ENCODE data around the gene GPD2. TPM values are rescaled to one million over a fixed set of nuclear protein-coding genes. Genes with fewer than 3 reads are reported as not detected.

Gene GPD2
- total RNA-seq, 1 donor from 2014 or later, result 76.9 TPM

DNA sequence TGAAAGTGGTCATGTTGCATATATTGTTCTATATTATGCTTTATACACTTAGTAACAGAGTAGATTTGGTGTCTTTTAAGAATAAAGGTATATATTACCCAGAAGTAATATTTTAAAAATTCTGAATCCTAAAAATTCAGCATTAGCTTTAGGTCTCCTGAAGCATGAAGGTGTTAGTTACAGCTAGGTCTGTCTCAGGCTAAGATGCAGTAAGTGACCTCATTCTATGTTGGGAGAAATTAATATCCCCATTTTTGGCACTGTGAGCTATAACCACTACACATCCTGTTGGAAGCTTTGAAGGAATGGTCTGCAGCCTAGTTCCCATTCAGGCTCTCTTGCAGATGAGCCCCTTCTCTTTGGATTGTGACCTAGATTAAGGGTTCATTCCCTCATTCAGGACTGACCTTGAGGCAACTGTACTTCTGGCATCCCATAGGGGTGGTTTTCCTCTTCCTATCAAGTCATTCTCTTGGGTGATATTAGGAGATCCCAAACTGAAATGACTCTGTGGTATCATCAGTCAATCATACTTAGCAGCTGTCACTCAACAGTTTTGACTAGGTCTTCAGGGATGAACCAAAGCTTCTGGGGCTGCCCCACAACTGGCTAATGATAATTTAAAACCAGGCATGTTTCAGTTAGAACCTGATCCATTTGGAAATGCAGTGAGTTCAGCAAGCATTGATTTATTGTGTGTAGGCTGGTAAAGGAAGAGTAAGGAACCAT, 117.7 kb downstream of the GPD2 start:
- TF ChIP-seq, protein P1, sequence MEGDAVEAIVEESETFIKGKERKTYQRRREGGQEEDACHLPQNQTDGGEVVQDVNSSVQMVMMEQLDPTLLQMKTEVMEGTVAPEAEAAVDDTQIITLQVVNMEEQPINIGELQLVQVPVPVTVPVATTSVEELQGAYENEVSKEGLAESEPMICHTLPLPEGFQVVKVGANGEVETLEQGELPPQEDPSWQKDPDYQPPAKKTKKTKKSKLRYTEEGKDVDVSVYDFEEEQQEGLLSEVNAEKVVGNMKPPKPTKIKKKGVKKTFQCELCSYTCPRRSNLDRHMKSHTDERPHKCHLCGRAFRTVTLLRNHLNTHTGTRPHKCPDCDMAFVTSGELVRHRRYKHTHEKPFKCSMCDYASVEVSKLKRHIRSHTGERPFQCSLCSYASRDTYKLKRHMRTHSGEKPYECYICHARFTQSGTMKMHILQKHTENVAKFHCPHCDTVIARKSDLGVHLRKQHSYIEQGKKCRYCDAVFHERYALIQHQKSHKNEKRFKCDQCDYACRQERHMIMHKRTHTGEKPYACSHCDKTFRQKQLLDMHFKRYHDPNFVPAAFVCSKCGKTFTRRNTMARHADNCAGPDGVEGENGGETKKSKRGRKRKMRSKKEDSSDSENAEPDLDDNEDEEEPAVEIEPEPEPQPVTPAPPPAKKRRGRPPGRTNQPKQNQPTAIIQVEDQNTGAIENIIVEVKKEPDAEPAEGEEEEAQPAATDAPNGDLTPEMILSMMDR (IDR thresholded peaks at IDR 0.05; ENCODE audit: insufficient read depth, low read length, severe bottlenecking), result no peak
- Histone ChIP-seq H3K27me3 (ENCODE audit: control insufficient read depth, insufficient read depth, low read length) (no peaks in the 10 kb centered on the region), H3K4me3 (ENCODE audit: low read depth, low read length) (no peak overlapping the region), H3K36me3 (ENCODE audit: control insufficient read depth, insufficient read depth, low read length) (no peaks in the 10 kb centered on the region)
- FAIRE-seq, result no peak
- no peak for DNase-seq (ENCODE audit: low read depth)

DNA sequence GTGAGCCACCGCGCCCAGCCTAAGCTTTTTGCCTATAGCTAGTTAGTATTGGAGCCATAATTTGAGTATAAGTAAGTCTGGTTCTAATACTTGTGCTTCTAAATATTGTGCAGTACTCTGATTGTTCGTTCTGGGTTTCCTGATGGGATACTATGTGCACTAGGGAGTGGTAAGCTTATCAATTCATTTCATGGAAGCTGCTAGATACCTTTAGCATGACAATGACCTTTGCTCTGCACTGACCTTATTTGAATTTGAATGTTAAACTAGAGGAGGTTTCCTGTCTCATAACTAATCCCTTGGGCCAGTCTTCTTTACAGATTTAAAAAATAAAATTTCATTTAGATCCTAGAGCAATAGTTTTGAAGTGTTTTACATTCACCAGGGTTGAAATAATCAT, 125.1 kb downstream of the GPD2 start:
- H3K4me3 ChIP-seq (ENCODE audit: low read depth, low read length), result no peak overlapping the region
- TF ChIP-seq, protein P1 (IDR thresholded peaks at IDR 0.05; ENCODE audit: insufficient read depth, low read length, severe bottlenecking), result no peak
- H3K36me3 ChIP-seq (ENCODE audit: control insufficient read depth, insufficient read depth, low read length), result no peaks in the 10 kb centered on the region
- FAIRE-seq (no peak), DNase-seq (ENCODE audit: low read depth) (no peak)
- H3K27me3 ChIP-seq (ENCODE audit: control insufficient read depth, insufficient read depth, low read length), result no peaks in the 10 kb centered on the region

DNA sequence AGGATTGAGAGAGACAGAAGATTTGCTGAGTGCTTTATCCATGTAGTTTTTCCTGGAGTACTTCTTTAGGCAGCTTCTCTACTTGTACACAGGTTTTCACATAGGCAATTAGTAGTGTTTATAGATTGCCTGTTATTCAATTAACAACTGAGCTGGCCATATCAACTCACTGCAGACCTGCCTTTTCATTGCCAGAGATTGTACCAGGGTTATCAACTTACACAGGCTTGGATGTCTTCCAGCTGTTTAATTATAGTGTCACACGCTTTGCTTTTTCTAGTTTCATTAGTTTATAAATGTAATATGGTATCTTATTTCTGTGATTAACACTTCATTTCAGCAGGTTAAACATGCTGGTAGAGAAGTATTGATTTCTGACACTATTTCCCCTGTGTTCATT, 125.9 kb downstream of the GPD2 start:
- no peak overlapping the region for H3K4me3 ChIP-seq (ENCODE audit: low read depth, low read length)
- FAIRE-seq, result no peak

DNA sequence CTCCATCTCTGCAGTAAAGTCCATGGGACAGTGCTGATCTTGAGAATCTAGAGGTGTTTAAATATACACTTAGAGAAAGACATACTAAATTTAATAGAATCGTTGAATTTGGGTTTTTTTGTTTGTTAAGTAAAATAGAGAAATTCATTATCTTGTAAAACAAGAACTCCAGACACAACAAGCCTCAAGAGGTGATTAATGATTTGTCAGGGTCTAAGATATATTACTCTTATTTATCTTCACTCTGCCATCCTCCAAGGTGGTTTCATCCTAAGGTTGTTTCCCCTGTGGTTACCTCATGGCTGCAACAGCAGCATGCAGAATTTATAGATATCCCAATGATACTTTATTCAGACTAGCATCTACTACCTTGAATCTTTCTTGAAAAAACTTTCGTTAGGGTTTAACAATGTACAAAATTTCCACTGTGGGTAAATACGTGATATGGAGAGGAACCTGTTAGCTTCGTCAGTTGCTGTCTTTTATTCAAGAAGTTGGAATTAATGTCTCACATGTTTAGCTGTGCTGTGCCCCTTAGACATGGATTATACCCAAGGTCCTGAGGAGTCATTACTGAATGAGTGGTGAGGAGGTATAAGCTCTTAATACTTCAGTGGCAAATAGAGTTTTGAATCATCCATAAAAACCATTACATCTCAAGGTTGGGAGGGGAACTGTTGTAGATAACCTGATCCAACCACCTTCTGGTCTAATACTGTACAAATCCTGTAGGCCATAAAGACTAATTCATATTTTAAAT, 128.0 kb downstream of the GPD2 start:
- DNase-seq (ENCODE audit: low read depth) (no peak), FAIRE-seq (no peak)
- Histone ChIP-seq H3K27me3 (ENCODE audit: control insufficient read depth, insufficient read depth, low read length) (no peaks in the 10 kb centered on the region), H3K36me3 (ENCODE audit: control insufficient read depth, insufficient read depth, low read length) (peaks cover under 1% of the 10 kb centered on the region), H3K4me3 (ENCODE audit: low read depth, low read length) (no peak overlapping the region)
- TF ChIP-seq, protein P1 (IDR thresholded peaks at IDR 0.05; ENCODE audit: insufficient read depth, low read length, severe bottlenecking), result no peak

More for the DNA sequence above, 125.9 kb downstream of the GPD2 start:
- Histone ChIP-seq H3K27me3 (ENCODE audit: control insufficient read depth, insufficient read depth, low read length) (no peaks in the 10 kb centered on the region), H3K36me3 (ENCODE audit: control insufficient read depth, insufficient read depth, low read length) (no peaks in the 10 kb centered on the region)
- TF ChIP-seq, protein P1 (IDR thresholded peaks at IDR 0.05; ENCODE audit: insufficient read depth, low read length, severe bottlenecking), result no peak
- DNase-seq (ENCODE audit: low read depth), result no peak

DNA sequence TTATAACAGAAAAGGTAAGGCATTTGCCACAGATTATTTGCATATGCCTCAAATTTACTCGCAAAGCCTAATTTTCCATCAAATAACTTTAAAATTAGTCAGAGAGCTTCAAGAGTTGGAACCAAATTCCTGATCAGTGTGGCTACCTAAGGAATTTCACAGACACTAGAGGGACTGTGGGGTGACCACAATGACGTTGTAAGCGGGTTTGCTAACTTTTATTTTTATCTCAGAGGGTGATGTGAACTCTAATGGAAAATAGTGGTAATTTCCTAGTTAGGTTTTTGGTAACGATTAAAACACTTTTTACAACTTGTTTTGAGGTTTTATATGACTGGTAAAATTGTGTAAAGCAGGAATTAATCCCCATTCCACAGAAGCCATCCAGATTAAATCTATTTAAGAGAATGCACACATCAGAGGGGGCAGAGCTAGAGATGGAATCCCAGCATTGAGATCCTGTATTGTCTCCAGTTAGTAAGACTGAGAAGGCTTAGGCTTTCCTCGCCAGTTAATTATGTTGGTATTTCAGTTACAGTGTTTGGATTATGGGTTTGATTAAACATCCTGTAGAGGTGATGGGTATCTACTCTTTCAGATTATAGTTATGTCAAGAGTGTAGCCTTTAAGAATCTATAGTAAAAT, 129.0 kb downstream of the GPD2 start:
- FAIRE-seq (no peak), DNase-seq (ENCODE audit: low read depth) (no peak)
- Histone ChIP-seq H3K4me3 (ENCODE audit: low read depth, low read length) (no peak overlapping the region), H3K27me3 (ENCODE audit: control insufficient read depth, insufficient read depth, low read length) (no peaks in the 10 kb centered on the region), H3K36me3 (ENCODE audit: control insufficient read depth, insufficient read depth, low read length) (peaks cover 4% of the 10 kb centered on the region)
- TF ChIP-seq, protein P1 (IDR thresholded peaks at IDR 0.05; ENCODE audit: insufficient read depth, low read length, severe bottlenecking), result no peak
